Activated CD4-positive, alpha-beta T cell treated with anti-CD3 and anti-CD28 coated beads, Interleukin-2, amount 10 ng/mL, durations not matched to agents 7 days and 5 days (primary cell): Measurements from ENCODE around the gene OSBPL3. TPM values are rescaled to one million over a fixed set of nuclear protein-coding genes. Genes with fewer than 3 reads are reported as not detected.

ENCODE experiments used
- CTCF ChIA-PET: fragments of 350-600 bp; sonication (Branson Sonifier 250); formaldehyde crosslinking; loops from one replicate; lab custom pipeline; 2021; ENCODE audit warnings: antibody characterized with exemption; lab: Charles Lee
- POLR2A ChIA-PET: fragments of 350-600 bp; sonication (Branson Sonifier 250); formaldehyde crosslinking; loops from one replicate; lab custom pipeline; 2021; ENCODE audit warnings: antibody characterized with exemption; lab: Charles Lee
- DNase-seq: peaks from one replicate; pipeline ENCODE4 v3.0.0-alpha.2; 2020
- H3K27ac Mint-ChIP-seq: one replicate; pipeline ENCODE4 v1.8.0; 2021; ENCODE audit warnings: mild to moderate bottlenecking, moderate library complexity, mixed read lengths
- H3K27me3 Mint-ChIP-seq: one replicate; pipeline ENCODE4 v1.8.0; 2021; ENCODE audit warnings: mixed read lengths
- H3K36me3 Mint-ChIP-seq: one replicate; pipeline ENCODE4 v1.8.0; 2021; ENCODE audit warnings: low read depth, mixed read lengths
- H3K4me1 Mint-ChIP-seq: one replicate; pipeline ENCODE4 v1.8.0; 2021; ENCODE audit warnings: mixed read lengths
- H3K4me3 Mint-ChIP-seq: one replicate; pipeline ENCODE4 v1.8.0; 2021; ENCODE audit warnings: mild to moderate bottlenecking, moderate library complexity, mixed read lengths
- H3K9me3 Mint-ChIP-seq: one replicate; pipeline ENCODE4 v1.8.0; 2021; ENCODE audit warnings: mixed read lengths
- total RNA-seq, 2 experiments: library from RNA; stranded (reverse); gene quantifications; one replicate each; pipeline ENCODE4 v1.2.3, GENCODE V29; 2021

Gene OSBPL3
- total RNA-seq, 2 experiments from 2014 or later, result 77.5 to 77.9 TPM

GRCh38 chr7:24827027-24827426, 153.0 kb downstream of the OSBPL3 start:
- Mint-ChIP-seq H3K4me3 (peak overlapping the region; percentile 12), H3K36me3 (peaks cover 89% of the 10 kb centered on the region)

GRCh38 chr7:24826662-24827020, 153.3 kb downstream of the OSBPL3 start:
- peak; percentile 24 for DNase-seq
- no peaks in the 10 kb centered on the region for H3K27me3 Mint-ChIP-seq
- H3K4me1 Mint-ChIP-seq, result peaks cover 84% of the 10 kb centered on the region
- POLR2A ChIA-PET, result no interaction called here
- H3K36me3 Mint-ChIP-seq, result peaks cover 87% of the 10 kb centered on the region
- H3K27ac Mint-ChIP-seq, result peak overlapping the region; percentile 71
- CTCF ChIA-PET, result interaction anchor here (1.2 to 1.6 kb wide), 7 partner anchors 11 to 243 kb away, joined by 3 to 5 read pairs (median 4); no protein-coding TSS in a partner anchor
- H3K9me3 Mint-ChIP-seq, result no peaks in the 10 kb centered on the region
- H3K4me3 Mint-ChIP-seq, result peak overlapping the region; percentile 12

More at GRCh38 chr7:24827027-24827426, 153.0 kb downstream of the OSBPL3 start:
- no peak for DNase-seq
- ChIA-PET CTCF (interaction anchor here (0.6 to 1.5 kb wide), 7 partner anchors 15 to 314 kb away, joined by 3 to 5 read pairs (median 3); no protein-coding TSS in a partner anchor), POLR2A (no interaction called here)
- H3K27ac Mint-ChIP-seq, result peak overlapping the region; percentile 71
- no peaks in the 10 kb centered on the region for H3K9me3 Mint-ChIP-seq
- peaks cover 83% of the 10 kb centered on the region for H3K4me1 Mint-ChIP-seq
- H3K27me3 Mint-ChIP-seq, result no peaks in the 10 kb centered on the region

GRCh38 chr7:24825931-24826661, 153.9 kb downstream of the OSBPL3 start:
- DNase-seq, result no peak
- peak overlapping the region; percentile 12 for H3K4me3 Mint-ChIP-seq
- ChIA-PET POLR2A (no interaction called here), CTCF (interaction anchor here (1.2 to 1.6 kb wide), 4 partner anchors 11 to 244 kb away, joined by 3 to 5 read pairs (median 4); no protein-coding TSS in a partner anchor)
- no peaks in the 10 kb centered on the region for H3K9me3 Mint-ChIP-seq
- H3K27ac Mint-ChIP-seq, result peak overlapping the region; percentile 71
- no peaks in the 10 kb centered on the region for H3K27me3 Mint-ChIP-seq
- H3K4me1 Mint-ChIP-seq, result peaks cover 84% of the 10 kb centered on the region
- peaks cover 81% of the 10 kb centered on the region for H3K36me3 Mint-ChIP-seq

- CTCF ChIA-PET, result interaction anchor here (0.8 to 1.6 kb wide), 5 partner anchors 9 to 268 kb away, joined by 3 to 7 read pairs (median 3); no protein-coding TSS in a partner anchor
- DNase-seq, result no peak
- no peaks in the 10 kb centered on the region for H3K27me3 Mint-ChIP-seq
- H3K4me3 Mint-ChIP-seq, result no peak overlapping the region
- H3K9me3 Mint-ChIP-seq, result no peaks in the 10 kb centered on the region
- H3K27ac Mint-ChIP-seq, result peak overlapping the region; percentile 71
- peaks cover 74% of the 10 kb centered on the region for H3K36me3 Mint-ChIP-seq
- peaks cover 82% of the 10 kb centered on the region for H3K4me1 Mint-ChIP-seq
- POLR2A ChIA-PET, result no interaction called here
Observed at GRCh38 chr7:24825381-24825794, 154.6 kb downstream of the OSBPL3 start.

GRCh38 chr7:24824896-24825295, 155.1 kb downstream of the OSBPL3 start:
- no peaks in the 10 kb centered on the region for H3K9me3 Mint-ChIP-seq
- peaks cover 83% of the 10 kb centered on the region for H3K4me1 Mint-ChIP-seq
- H3K36me3 Mint-ChIP-seq, result peaks cover 75% of the 10 kb centered on the region
- no peaks in the 10 kb centered on the region for H3K27me3 Mint-ChIP-seq
- CTCF ChIA-PET, result interaction anchor here (0.8 to 1.6 kb wide), 5 partner anchors 9 to 269 kb away, joined by 3 to 7 read pairs (median 3); no protein-coding TSS in a partner anchor
- DNase-seq, result no peak
- POLR2A ChIA-PET, result no interaction called here
- peak overlapping the region; percentile 69 for H3K27ac Mint-ChIP-seq
- no peak overlapping the region for H3K4me3 Mint-ChIP-seq

- Mint-ChIP-seq H3K27me3 (no peaks in the 10 kb centered on the region), H3K27ac (peak overlapping the region; percentile 69), H3K4me3 (no peak overlapping the region), H3K4me1 (peaks cover 85% of the 10 kb centered on the region), H3K36me3 (peaks cover 74% of the 10 kb centered on the region), H3K9me3 (no peaks in the 10 kb centered on the region)
- no peak for DNase-seq
- CTCF ChIA-PET, result interaction anchor here (0.8 to 1.2 kb wide), 2 partner anchors 12 to 269 kb away, joined by 3 to 7 read pairs; no protein-coding TSS in a partner anchor
- POLR2A ChIA-PET, result no interaction called here
Observed at GRCh38 chr7:24824400-24824799, 155.6 kb downstream of the OSBPL3 start.

- CTCF ChIA-PET, result interaction anchor here (1.0 to 4.1 kb wide), 9 partner anchors 10 to 253 kb away, joined by 3 to 28 read pairs (median 8); partner anchors contain the start of gene OSBPL3
Observed at GRCh38 chr7:24821754-24822054, 158.3 kb downstream of the OSBPL3 start.

GRCh38 chr7:24821045-24821753, 158.8 kb downstream of the OSBPL3 start:
- H3K36me3 Mint-ChIP-seq, result peaks cover 69% of the 10 kb centered on the region
- peak overlapping the region; percentile 42 for H3K4me3 Mint-ChIP-seq
- no peaks in the 10 kb centered on the region for H3K27me3 Mint-ChIP-seq
- H3K9me3 Mint-ChIP-seq, result no peaks in the 10 kb centered on the region
- peak; percentile 86 for DNase-seq
- POLR2A ChIA-PET, result interaction anchor here (0.7 to 1.6 kb wide), 4 partner anchors 156 to 248 kb away, joined by 3 to 9 read pairs (median 4); no protein-coding TSS in a partner anchor
- peaks cover 67% of the 10 kb centered on the region for H3K4me1 Mint-ChIP-seq
- peak overlapping the region; percentile 97 for H3K27ac Mint-ChIP-seq
- CTCF ChIA-PET, result interaction anchor here (0.7 to 4.1 kb wide), 25 partner anchors 9 to 277 kb away, joined by 3 to 28 read pairs (median 5); partner anchors contain the start of gene OSBPL3

More at GRCh38 chr7:24821754-24822054, 158.3 kb downstream of the OSBPL3 start:
- Mint-ChIP-seq H3K27me3 (no peaks in the 10 kb centered on the region), H3K9me3 (no peaks in the 10 kb centered on the region), H3K4me3 (peak overlapping the region; percentile 42), H3K4me1 (peaks cover 72% of the 10 kb centered on the region), H3K27ac (peak overlapping the region; percentile 97), H3K36me3 (peaks cover 70% of the 10 kb centered on the region)
- no peak for DNase-seq
- POLR2A ChIA-PET, result interaction anchor here (1.6 kb wide), 1 partner anchor 248 kb away, joined by 3 read pairs; no protein-coding TSS in a partner anchor

- no peak for DNase-seq
- Mint-ChIP-seq H3K9me3 (no peaks in the 10 kb centered on the region), H3K4me1 (peaks cover 62% of the 10 kb centered on the region), H3K36me3 (peaks cover 67% of the 10 kb centered on the region), H3K27ac (peak overlapping the region; percentile 97), H3K4me3 (peak overlapping the region; percentile 74), H3K27me3 (no peaks in the 10 kb centered on the region)
- CTCF ChIA-PET, result interaction anchor here (0.7 to 4.1 kb wide), 28 partner anchors 9 to 278 kb away, joined by 3 to 28 read pairs (median 4); partner anchors contain the start of gene OSBPL3
- POLR2A ChIA-PET, result interaction anchor here (0.7 to 1.6 kb wide), 4 partner anchors 157 to 249 kb away, joined by 3 to 9 read pairs (median 4); no protein-coding TSS in a partner anchor
Observed at GRCh38 chr7:24820730-24821044, 159.3 kb downstream of the OSBPL3 start.

GRCh38 chr7:24819916-24820689, 159.9 kb downstream of the OSBPL3 start:
- Mint-ChIP-seq H3K27me3 (no peaks in the 10 kb centered on the region), H3K27ac (peak overlapping the region; percentile 97), H3K4me3 (peak overlapping the region; percentile 74), H3K9me3 (no peaks in the 10 kb centered on the region), H3K36me3 (peaks cover 62% of the 10 kb centered on the region), H3K4me1 (peaks cover 56% of the 10 kb centered on the region)
- peak; percentile 86 for DNase-seq
- POLR2A ChIA-PET, result interaction anchor here (1.6 kb wide), 2 partner anchors 159 to 250 kb away, joined by 3 to 9 read pairs; no protein-coding TSS in a partner anchor
- CTCF ChIA-PET, result interaction anchor here (0.6 to 4.1 kb wide), 26 partner anchors 8 to 1172 kb away, joined by 3 to 28 read pairs (median 4); partner anchors contain the start of gene OSBPL3

- Mint-ChIP-seq H3K36me3 (peaks cover 53% of the 10 kb centered on the region), H3K9me3 (no peaks in the 10 kb centered on the region), H3K27ac (peak overlapping the region; percentile 37), H3K4me1 (peaks cover 35% of the 10 kb centered on the region), H3K27me3 (no peaks in the 10 kb centered on the region), H3K4me3 (no peak overlapping the region)
- no peak for DNase-seq
- ChIA-PET CTCF (no interaction called here), POLR2A (no interaction called here)
Observed at GRCh38 chr7:24817339-24817738, 162.6 kb downstream of the OSBPL3 start.

- peaks cover 51% of the 10 kb centered on the region for H3K36me3 Mint-ChIP-seq
- POLR2A ChIA-PET, result no interaction called here
- H3K9me3 Mint-ChIP-seq, result no peaks in the 10 kb centered on the region
- no peak overlapping the region for H3K27ac Mint-ChIP-seq
- CTCF ChIA-PET, result no interaction called here
- no peak overlapping the region for H3K4me3 Mint-ChIP-seq
- no peaks in the 10 kb centered on the region for H3K27me3 Mint-ChIP-seq
- no peak for DNase-seq
- H3K4me1 Mint-ChIP-seq, result peaks cover 30% of the 10 kb centered on the region
Observed at GRCh38 chr7:24816868-24817267, 163.1 kb downstream of the OSBPL3 start.
